Thyroid gland (tissue), 4 donors: ENCODE results near the gene GLRX.

Experiments
- CTCF ChIP-seq, 6 experiments: fragments of 200-600 bp in 3 of 6; fragments of 450-650 bp in 3 of 6; sonication (generic) in 3 of 6; IDR thresholded peaks; one replicate each; pipeline ENCODE4 v1.5.1; 2016 to 2019; ENCODE audit warnings: antibody characterized with exemption in 6 of 6, mild to moderate bottlenecking in 2 of 6, inconsistent platforms in 1 of 6, moderate library complexity in 1 of 6
- POLR2A ChIP-seq, 2 donors: fragments of 450-650 bp; IDR thresholded peaks; one replicate each; pipeline ENCODE4 v1.6.1; 2017; ENCODE audit warnings: antibody characterized with exemption in 2 of 2, mild to moderate bottlenecking in 2 of 2, moderate library complexity in 1 of 2

- no peak for TF ChIP-seq CTCF (IDR thresholded peaks at IDR 0.05)
- no peak for TF ChIP-seq POLR2A (IDR thresholded peaks at IDR 0.05)
Measured at GRCh38 chr5:95794070-95794516, 28.4 kb downstream of the GLRX start.
